ENCODE measurements around the gene C9orf153.

DNA sequence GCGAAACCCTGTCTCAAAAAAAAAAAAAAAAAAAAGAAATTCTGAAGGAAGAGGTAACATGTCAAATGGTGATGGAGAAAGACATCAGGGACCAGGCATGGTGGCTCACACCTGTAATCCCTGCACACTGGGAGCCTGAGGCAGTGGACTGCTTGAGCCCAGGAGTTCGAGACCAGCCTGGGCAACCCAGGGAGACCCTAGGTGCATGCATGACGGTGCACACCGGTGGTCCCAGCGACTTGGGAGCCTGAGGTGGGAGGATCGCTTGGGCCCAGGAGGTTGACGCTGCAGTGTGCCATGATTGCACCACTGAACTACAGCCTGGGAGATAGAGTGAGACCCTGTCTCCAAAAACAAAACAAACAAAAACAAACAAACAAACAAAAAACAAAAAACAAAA is 21.1 kb upstream of the C9orf153 start:
- TF ChIP-seq, protein P1, sequence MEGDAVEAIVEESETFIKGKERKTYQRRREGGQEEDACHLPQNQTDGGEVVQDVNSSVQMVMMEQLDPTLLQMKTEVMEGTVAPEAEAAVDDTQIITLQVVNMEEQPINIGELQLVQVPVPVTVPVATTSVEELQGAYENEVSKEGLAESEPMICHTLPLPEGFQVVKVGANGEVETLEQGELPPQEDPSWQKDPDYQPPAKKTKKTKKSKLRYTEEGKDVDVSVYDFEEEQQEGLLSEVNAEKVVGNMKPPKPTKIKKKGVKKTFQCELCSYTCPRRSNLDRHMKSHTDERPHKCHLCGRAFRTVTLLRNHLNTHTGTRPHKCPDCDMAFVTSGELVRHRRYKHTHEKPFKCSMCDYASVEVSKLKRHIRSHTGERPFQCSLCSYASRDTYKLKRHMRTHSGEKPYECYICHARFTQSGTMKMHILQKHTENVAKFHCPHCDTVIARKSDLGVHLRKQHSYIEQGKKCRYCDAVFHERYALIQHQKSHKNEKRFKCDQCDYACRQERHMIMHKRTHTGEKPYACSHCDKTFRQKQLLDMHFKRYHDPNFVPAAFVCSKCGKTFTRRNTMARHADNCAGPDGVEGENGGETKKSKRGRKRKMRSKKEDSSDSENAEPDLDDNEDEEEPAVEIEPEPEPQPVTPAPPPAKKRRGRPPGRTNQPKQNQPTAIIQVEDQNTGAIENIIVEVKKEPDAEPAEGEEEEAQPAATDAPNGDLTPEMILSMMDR (IDR thresholded peaks at IDR 0.05): no peak
- TF ChIP-seq POLR2A (IDR thresholded peaks at IDR 0.05; ENCODE audit: low read depth): no peak
- no peak for TF ChIP-seq POLR2AphosphoS5 (IDR thresholded peaks at IDR 0.05)
